Ovary (tissue), 9 donors: ENCODE results near the gene AHRR. TPM values are rescaled to one million over a fixed set of nuclear protein-coding genes. Genes with fewer than 3 reads are reported as not detected.

Experiments used
- DNase-seq, 5 donors: peaks; one replicate each; pipeline ENCODE4 v3.0.0-alpha.2; 2019 to 2020
- H3K27ac ChIP-seq, 2 donors: fragments of 200-600 bp; one replicate each; pipeline versions ENCODE4 v1.5.1 to v1.8.0; 2019 to 2022
- H3K27me3 ChIP-seq: fragments of 200-600 bp; one replicate; pipeline ENCODE4 v1.8.0; 2022
- H3K36me3 ChIP-seq: fragments of 200-600 bp; sonication (generic); one replicate; pipeline ENCODE4 v1.5.1; 2019
- H3K4me1 ChIP-seq: one replicate; pipeline ENCODE4 v1.8.1; 2013; ENCODE audit warnings: mild to moderate bottlenecking, moderate library complexity; ENCODE audit not compliant: insufficient read depth
- H3K4me3 ChIP-seq: fragments of 200-600 bp; sonication (generic); one replicate; pipeline ENCODE4 v1.5.1; 2017
- H3K9me3 ChIP-seq, 2 donors: fragments of 200-600 bp in 1 of 2; sonication (generic) in 1 of 2; one replicate each; pipeline versions ENCODE4 v1.5.1 to v1.8.1; 2013 to 2019; ENCODE audit warnings: mild to moderate bottlenecking in 1 of 2, moderate library complexity in 1 of 2
- EP300 ChIP-seq: sonication (generic); formaldehyde crosslinking; IDR thresholded peaks from one replicate; pipeline ENCODE4 v1.6.1; 2017; ENCODE audit warnings: antibody characterized with exemption
- POLR2A ChIP-seq: fragments of 450-650 bp; IDR thresholded peaks from one replicate; pipeline ENCODE4 v1.6.1; 2017; ENCODE audit warnings: antibody characterized with exemption, mild to moderate bottlenecking, moderate library complexity
- WGBS, 3 donors: extraction: QIAGEN DNeasy Blood & Tissue Kit in 1 of 3; methylation state at CpG; one replicate each; pipeline versions ENCODE4 v1.1.5 to v1.1.7; 2013 to 2017; 5-methylcytosine and 5-hydroxymethylcytosine counted together
- intact Hi-C, 4 donors: fragments of 100-400 bp; cut with DNase I; formaldehyde crosslinking; loops; one replicate each; pipeline versions ENCODE4 v1.11.0 to v1.15.1; 2022 to 2023
- polyA plus RNA-seq, 2 donors: library from polyadenylated mRNA; stranded (reverse); fragments of 200-250 nt in 1 of 2; fragments of 350-450 nt in 1 of 2; fragmentation: Illumina TruSeq in 1 of 2; extraction: RNeasy Lipid Tissue Mini Kit (QIAGEN cat#74804) in 1 of 2; gene quantifications; one replicate each; pipeline ENCODE4 v1.2.3, GENCODE V29; 2013 to 2014
- total RNA-seq, 7 donors: library from RNA; depleted of rRNA in 2 of 7; stranded (reverse); fragments of >200 nt in 2 of 7; fragmentation: NEBNext Ultra II Directional in 3 of 7; extraction: Animal tissue kit (Norgen Biotek cat#: 25700) in 3 of 7; gene quantifications; one replicate each; pipeline versions ENCODE4 v1.1.0 to v1.2.4, GENCODE V29; 2016 to 2023
- TF ChIP-seq, protein P1 (sequence below), 3 donors: fragments of 450-650 bp in 2 of 3; fragments of 200-600 bp in 1 of 3; IDR thresholded peaks; one replicate each; pipeline versions ENCODE4 v1.5.1 to v1.8.0; 2016 to 2022; ENCODE audit warnings: antibody characterized with exemption in 3 of 3, mild to moderate bottlenecking in 1 of 3
- donor health status: DM: no; HTN: no; CAD: no; lungs with moderate emphysema.
- donor health status: DM: no; HTN: no; CAD: no.
- donor health status: Bipolar disorder and iron deficiency.
- donor health status: DM: yes; HTN: yes; CAD: no.
- donor health status: DM: no; HTN: no; CAD: no.
- donor health status: DM: yes; HTN: yes; CAD: no.

The AHRR gene
- total and polyA plus RNA-seq, 9 donors: 0.72 to 14.9 (median 2.0) TPM

DNA sequence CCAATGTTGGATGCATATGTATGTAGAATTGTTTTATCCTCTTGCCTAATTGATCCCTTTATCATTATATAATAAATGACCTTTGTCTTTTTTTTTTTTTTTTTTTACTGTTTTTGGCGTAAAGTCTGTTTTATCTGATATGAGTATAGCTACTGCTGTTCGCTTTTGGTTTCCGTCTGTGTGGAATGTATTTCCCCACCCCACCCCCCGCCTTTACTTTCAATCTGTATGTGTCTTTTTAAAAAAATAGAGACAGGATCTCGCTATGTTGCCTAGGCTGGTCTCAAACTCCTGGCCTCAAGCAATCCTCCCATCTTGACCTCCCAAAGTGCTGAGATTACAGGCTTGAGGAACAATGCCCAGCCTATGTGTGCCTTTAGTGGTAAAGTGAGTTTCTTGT, 11.3 kb downstream of the AHRR start:
- Histone ChIP-seq H3K9me3 (no peaks in the 10 kb centered on the region), H3K36me3 (no peaks in the 10 kb centered on the region), H3K4me1 (no peaks in the 10 kb centered on the region), H3K27ac (no peak overlapping the region), H3K4me3 (no peak overlapping the region), H3K27me3 (no peaks in the 10 kb centered on the region)
- TF ChIP-seq EP300 (no peak), POLR2A (no peak)
- TF ChIP-seq, protein P1, sequence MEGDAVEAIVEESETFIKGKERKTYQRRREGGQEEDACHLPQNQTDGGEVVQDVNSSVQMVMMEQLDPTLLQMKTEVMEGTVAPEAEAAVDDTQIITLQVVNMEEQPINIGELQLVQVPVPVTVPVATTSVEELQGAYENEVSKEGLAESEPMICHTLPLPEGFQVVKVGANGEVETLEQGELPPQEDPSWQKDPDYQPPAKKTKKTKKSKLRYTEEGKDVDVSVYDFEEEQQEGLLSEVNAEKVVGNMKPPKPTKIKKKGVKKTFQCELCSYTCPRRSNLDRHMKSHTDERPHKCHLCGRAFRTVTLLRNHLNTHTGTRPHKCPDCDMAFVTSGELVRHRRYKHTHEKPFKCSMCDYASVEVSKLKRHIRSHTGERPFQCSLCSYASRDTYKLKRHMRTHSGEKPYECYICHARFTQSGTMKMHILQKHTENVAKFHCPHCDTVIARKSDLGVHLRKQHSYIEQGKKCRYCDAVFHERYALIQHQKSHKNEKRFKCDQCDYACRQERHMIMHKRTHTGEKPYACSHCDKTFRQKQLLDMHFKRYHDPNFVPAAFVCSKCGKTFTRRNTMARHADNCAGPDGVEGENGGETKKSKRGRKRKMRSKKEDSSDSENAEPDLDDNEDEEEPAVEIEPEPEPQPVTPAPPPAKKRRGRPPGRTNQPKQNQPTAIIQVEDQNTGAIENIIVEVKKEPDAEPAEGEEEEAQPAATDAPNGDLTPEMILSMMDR (IDR thresholded peaks at IDR 0.05): no peak
- 86 to 91% (median 87%) methylated on average over 5 of the region's 5 CpGs for WGBS, 3 donors
- intact Hi-C loops: no loop called here
- DNase-seq: no peak

DNA sequence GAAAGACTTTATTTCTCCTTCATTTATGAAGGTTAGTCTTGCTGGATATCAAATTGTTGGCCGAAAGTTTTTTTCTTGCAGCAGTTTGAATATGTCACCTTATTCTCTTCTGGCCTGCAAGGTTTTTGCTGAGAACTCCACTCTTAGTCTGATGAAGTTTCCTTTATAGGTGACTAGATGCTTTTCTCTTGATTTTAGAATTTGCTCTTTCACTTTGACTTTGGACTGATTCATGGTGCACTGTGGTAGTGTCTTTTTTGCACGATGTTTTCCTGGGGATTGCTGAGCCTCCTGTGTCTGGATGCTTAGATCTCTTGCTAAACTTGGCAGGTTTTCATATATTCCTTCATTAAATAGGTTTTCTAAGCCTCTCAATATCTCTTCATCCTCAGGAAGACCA, 12.4 kb downstream of the AHRR start:
- no peak overlapping the region for H3K27ac ChIP-seq
- no peaks in the 10 kb centered on the region for H3K4me1 ChIP-seq
- no peak for DNase-seq
- intact Hi-C loops: no loop called here
- 88 to 94% (median 90%) methylated on average over 2 of the region's 2 CpGs for WGBS, 3 donors
- H3K4me3 ChIP-seq: no peak overlapping the region
- H3K36me3 ChIP-seq: no peaks in the 10 kb centered on the region
- H3K27me3 ChIP-seq: no peaks in the 10 kb centered on the region
- H3K9me3 ChIP-seq: no peaks in the 10 kb centered on the region
- TF ChIP-seq EP300 (no peak), POLR2A (no peak)
- TF ChIP-seq, protein P1 (IDR thresholded peaks at IDR 0.05): no peak

DNA sequence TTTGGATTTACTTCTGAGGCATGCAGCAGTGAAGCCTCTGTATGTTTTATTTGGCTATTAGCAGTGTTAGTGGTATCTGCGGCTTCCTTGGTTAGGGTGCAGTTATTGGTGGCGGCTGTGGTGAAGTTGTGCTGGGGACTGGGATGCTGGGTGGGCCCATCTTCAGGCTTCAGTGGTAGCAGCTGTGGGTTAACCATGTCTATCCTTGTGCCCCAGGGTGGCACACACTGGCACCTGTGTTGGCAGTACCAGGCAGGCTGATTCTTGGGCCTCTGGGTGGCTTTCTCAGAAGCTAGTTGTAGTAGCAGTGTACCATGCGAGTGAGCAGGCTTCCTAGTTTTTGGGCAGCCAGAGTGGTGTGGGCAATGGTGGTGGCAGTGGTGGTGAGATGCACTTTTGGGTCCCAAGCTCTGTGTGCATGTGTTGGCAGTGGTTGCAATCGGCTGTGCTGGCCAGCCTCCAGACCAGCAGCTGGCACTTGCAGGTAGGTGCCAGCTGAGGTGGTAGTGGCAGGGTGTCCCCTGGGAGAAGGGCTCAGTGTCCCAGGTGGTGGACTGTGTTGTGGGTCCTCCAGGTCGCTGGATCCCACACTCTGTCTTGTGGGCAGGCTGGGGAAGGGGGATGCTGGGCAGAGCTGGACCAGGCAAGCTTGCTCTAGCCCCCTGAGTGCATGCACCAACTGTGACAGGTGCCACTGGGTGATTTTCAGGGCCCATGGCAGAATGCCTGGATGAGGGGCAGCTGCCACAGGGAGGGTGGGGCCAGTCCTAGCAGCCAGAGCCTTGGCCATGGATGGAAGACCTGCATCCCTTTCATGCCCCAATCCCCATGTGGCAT, 13.6 kb downstream of the AHRR start:
- intact Hi-C loops: no loop called here
- Histone ChIP-seq H3K9me3 (no peaks in the 10 kb centered on the region), H3K36me3 (no peaks in the 10 kb centered on the region), H3K27me3 (no peaks in the 10 kb centered on the region), H3K27ac (no peak overlapping the region), H3K4me3 (no peak overlapping the region), H3K4me1 (no peaks in the 10 kb centered on the region)
- 85 to 89% (median 87%) methylated on average over 5 of the region's 5 CpGs for WGBS, 3 donors
- no peak for DNase-seq
- TF ChIP-seq POLR2A (no peak), EP300 (no peak)
- TF ChIP-seq, protein P1 (IDR thresholded peaks at IDR 0.05): no peak

DNA sequence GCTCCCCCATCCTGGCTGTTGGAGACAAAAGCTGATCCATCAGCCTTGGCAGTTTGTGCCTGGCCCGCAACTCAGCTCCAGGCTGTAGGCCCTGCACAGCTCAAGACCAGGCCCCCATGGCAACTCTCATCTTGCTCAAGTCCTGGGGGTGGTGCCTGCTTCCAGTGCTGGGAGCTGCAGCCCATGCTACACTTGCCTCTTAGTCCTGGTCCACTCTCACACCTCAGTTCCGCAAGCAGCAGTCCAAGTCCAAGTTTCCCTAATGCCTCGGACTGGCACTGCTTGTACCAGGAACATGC, 14.2 kb downstream of the AHRR start:
- Histone ChIP-seq H3K27me3 (no peaks in the 10 kb centered on the region), H3K36me3 (no peaks in the 10 kb centered on the region), H3K27ac (no peak overlapping the region), H3K4me3 (no peak overlapping the region), H3K4me1 (no peaks in the 10 kb centered on the region), H3K9me3 (no peaks in the 10 kb centered on the region)
- 92 to 98% (median 97%) methylated on average over 3 of the region's 3 CpGs for WGBS, 3 donors
- TF ChIP-seq EP300 (no peak), POLR2A (no peak)
- TF ChIP-seq, protein P1 (IDR thresholded peaks at IDR 0.05): no peak
- intact Hi-C loops: no loop called here
- no peak for DNase-seq
